Measurements from ENCODE around the gene RAD51B. TPM values are rescaled to one million over a fixed set of nuclear protein-coding genes. Genes with fewer than 3 reads are reported as not detected.
A peak's percentile ranks its signal among the peaks of the same experiment; 100 is the strongest.

Gene RAD51B
- total RNA-seq, 2 donors from 2014 or later: 9.3 to 12.1 TPM

- Histone ChIP-seq H3K36me3 (no peaks in the 10 kb centered on the region), H3K27ac (peak overlapping the region in 1 of 2 donors; percentile 39), H3K4me1 (ENCODE audit: control insufficient read depth in 1 of 2, low read depth in 2 of 2) (peaks cover 7 to 13% of the 10 kb centered on the region in 2 donors), H3K27me3 (replicated peaks; ENCODE audit: insufficient read depth) (no peaks in the 10 kb centered on the region), H3K9me3 (peaks cover 10% of the 10 kb centered on the region), H3K4me3 (no peak overlapping the region)
- TF ChIP-seq CTCF (IDR thresholded peaks at IDR 0.05): no peak
- DNase-seq (ENCODE audit: low spot score) (no peak), ATAC-seq (ENCODE audit: insufficient number of reproducible peaks, low FRiP score, low read depth) (no peak)
Observed at GRCh38 chr14:68450391-68451120, 631.0 kb downstream of the RAD51B start.

GRCh38 chr14:68451696-68452373, 632.3 kb downstream of the RAD51B start:
- peaks cover 7 to 13% of the 10 kb centered on the region in 2 donors for H3K4me1 ChIP-seq (ENCODE audit: control insufficient read depth in 1 of 2, low read depth in 2 of 2)
- DNase-seq (ENCODE audit: low spot score): no peak

GRCh38 chr14:68458253-68458652, 638.7 kb downstream of the RAD51B start:
- no peak for DNase-seq (ENCODE audit: low spot score)
- H3K9me3 ChIP-seq: peaks cover 10% of the 10 kb centered on the region
- no peak for TF ChIP-seq CTCF (IDR thresholded peaks at IDR 0.05)
- ATAC-seq (ENCODE audit: insufficient number of reproducible peaks, low FRiP score, low read depth): no peak
- H3K27me3 ChIP-seq (replicated peaks; ENCODE audit: insufficient read depth): no peaks in the 10 kb centered on the region
- H3K4me3 ChIP-seq: no peak overlapping the region
- H3K27ac ChIP-seq: peak overlapping the region; percentile 80 to 93
- no peaks in the 10 kb centered on the region for H3K36me3 ChIP-seq
- H3K4me1 ChIP-seq (ENCODE audit: control insufficient read depth in 1 of 2, low read depth in 2 of 2): peaks cover 23 to 40% of the 10 kb centered on the region in 2 donors

More at GRCh38 chr14:68451696-68452373, 632.3 kb downstream of the RAD51B start:
- peak; percentile 25 for ATAC-seq (ENCODE audit: insufficient number of reproducible peaks, low FRiP score, low read depth)
- no peak for TF ChIP-seq CTCF (IDR thresholded peaks at IDR 0.05)
- Histone ChIP-seq H3K4me3 (no peak overlapping the region), H3K27ac (peak overlapping the region in 1 of 2 donors; percentile 39), H3K9me3 (peaks cover 10% of the 10 kb centered on the region), H3K36me3 (no peaks in the 10 kb centered on the region), H3K27me3 (replicated peaks; ENCODE audit: insufficient read depth) (no peaks in the 10 kb centered on the region)

GRCh38 chr14:68458840-68459469, 639.4 kb downstream of the RAD51B start:
- H3K36me3 ChIP-seq: no peaks in the 10 kb centered on the region
- peaks cover 23 to 40% of the 10 kb centered on the region in 2 donors for H3K4me1 ChIP-seq (ENCODE audit: control insufficient read depth in 1 of 2, low read depth in 2 of 2)
- H3K27me3 ChIP-seq (replicated peaks; ENCODE audit: insufficient read depth): no peaks in the 10 kb centered on the region
- H3K9me3 ChIP-seq: peaks cover 10% of the 10 kb centered on the region
- peak overlapping the region; percentile 80 to 93 for H3K27ac ChIP-seq
- peak overlapping the region; percentile 36 for H3K4me3 ChIP-seq
- no peak for TF ChIP-seq CTCF (IDR thresholded peaks at IDR 0.05)
- ATAC-seq (ENCODE audit: insufficient number of reproducible peaks, low FRiP score, low read depth) (peak; percentile 27), DNase-seq (ENCODE audit: low spot score) (no peak)

Measured in thoracic aorta (tissue), 2 donors.